Common myeloid progenitor, CD34-positive (primary cell): ENCODE measurements around the gene ATE1.

Experiments
- CTCF ChIA-PET: fragments of 350-600 bp; sonication (Branson Sonifier 250); formaldehyde crosslinking; loops from one replicate; lab custom pipeline; 2021; ENCODE audit warnings: antibody characterized with exemption; lab: Charles Lee
- POLR2A ChIA-PET: fragments of 350-600 bp; sonication (Branson Sonifier 250); formaldehyde crosslinking; loops from one replicate; lab custom pipeline; 2021; ENCODE audit warnings: antibody characterized with exemption; lab: Charles Lee
- DNase-seq, 3 donors: peaks; one replicate each; pipeline versions ENCODE4 v3.0.0 to v3.0.0-alpha.2; 2013
- H3K27ac ChIP-seq, 2 experiments: 1 replicate in 1 of 2; 2 replicates in 1 of 2; pipeline ENCODE4 v1.7.0; 2013; ENCODE audit warnings: inconsistent platforms in 2 of 2, low read length in 2 of 2, mild to moderate bottlenecking in 2 of 2, low read depth in 1 of 2, moderate library complexity in 1 of 2; ENCODE audit not compliant: severe bottlenecking in 2 of 2, insufficient read depth in 1 of 2, poor library complexity in 1 of 2
- H3K27me3 ChIP-seq, 5 experiments: replicated peaks in 2 of 5; 1 replicate in 3 of 5; 2 replicates in 2 of 5; pipeline versions ENCODE4 v1.6.1 to v1.7.0; 2013; ENCODE audit warnings: low read length in 4 of 5, mild to moderate bottlenecking in 2 of 5, moderate library complexity in 2 of 5, inconsistent platforms in 1 of 5; ENCODE audit not compliant: insufficient read depth in 5 of 5, control insufficient read depth in 4 of 5
- H3K36me3 ChIP-seq, 4 experiments: 1 replicate in 2 of 4; 2 replicates in 2 of 4; pipeline versions ENCODE4 v1.6.1 to v1.7.0; 2013; ENCODE audit warnings: low read length in 3 of 4, control low read depth in 1 of 4, mild to moderate bottlenecking in 1 of 4; ENCODE audit not compliant: control insufficient read depth in 4 of 4, insufficient read depth in 4 of 4
- H3K4me1 ChIP-seq, 4 experiments: 1 replicate in 3 of 4; 2 replicates in 1 of 4; pipeline versions ENCODE4 v1.6.1 to v1.7.1; 2013; ENCODE audit warnings: low read length in 3 of 4, mild to moderate bottlenecking in 3 of 4, control low read depth in 1 of 4, inconsistent platforms in 1 of 4, moderate library complexity in 1 of 4; ENCODE audit not compliant: control insufficient read depth in 4 of 4, insufficient read depth in 4 of 4; ENCODE audit errors: control extremely low read depth in 1 of 4
- H3K4me3 ChIP-seq, 7 experiments: 1 replicate in 4 of 7; 2 replicates in 3 of 7; pipeline versions ENCODE4 v1.5.1 to v1.7.0; 2013; ENCODE audit warnings: mild to moderate bottlenecking in 7 of 7, low read length in 6 of 7, moderate library complexity in 6 of 7, inconsistent platforms in 2 of 7, low read depth in 2 of 7, control low read depth in 1 of 7; ENCODE audit not compliant: insufficient read depth in 4 of 7, control insufficient read depth in 1 of 7; ENCODE audit errors: extremely low read depth in 1 of 7
- H3K9me3 ChIP-seq, 5 experiments: 1 replicate in 4 of 5; 2 replicates in 1 of 5; pipeline versions ENCODE4 v1.6.1 to v1.7.1; 2013; ENCODE audit warnings: low read length in 4 of 5, mild to moderate bottlenecking in 2 of 5, inconsistent platforms in 1 of 5, low read depth in 1 of 5, moderate library complexity in 1 of 5; ENCODE audit not compliant: control insufficient read depth in 4 of 5, insufficient read depth in 2 of 5; ENCODE audit errors: control extremely low read depth in 1 of 5
- WGBS: methylation state at CpG from one replicate; pipeline ENCODE4 v1.1.5; 2013; ENCODE audit not compliant: insufficient coverage; 5-methylcytosine and 5-hydroxymethylcytosine counted together

The ATE1 gene

GRCh38 chr10:121845044-121845784, 82.6 kb downstream of the ATE1 start:
- Histone ChIP-seq H3K27me3 (no peaks in the 10 kb centered on the region), H3K27ac (no peak overlapping the region), H3K9me3 (peaks cover 0 to 14% (median 4%) of the 10 kb centered on the region in 5 experiments), H3K36me3 (peaks cover 0 to 36% (median 9%) of the 10 kb centered on the region in 4 experiments), H3K4me3 (no peak overlapping the region), H3K4me1 (no peaks in the 10 kb centered on the region)
- WGBS, result 96% methylated on average over 3 of the region's 3 CpGs
- ChIA-PET POLR2A (no interaction called here), CTCF (no interaction called here)
- DNase-seq, result no peak

- H3K4me1 ChIP-seq, result no peaks in the 10 kb centered on the region
- H3K27me3 ChIP-seq, result no peaks in the 10 kb centered on the region
- no peak for DNase-seq
- ChIA-PET CTCF (no interaction called here), POLR2A (no interaction called here)
- no CpG with 5 or more reads among the region's 3 CpGs for WGBS
- H3K36me3 ChIP-seq, result peaks cover 0 to 36% (median 7%) of the 10 kb centered on the region in 4 experiments
- no peak overlapping the region for H3K27ac ChIP-seq
- no peak overlapping the region for H3K4me3 ChIP-seq
- peaks cover 0 to 14% (median 4%) of the 10 kb centered on the region in 5 experiments for H3K9me3 ChIP-seq
Observed at GRCh38 chr10:121844537-121844936, 83.3 kb downstream of the ATE1 start.

GRCh38 chr10:121843379-121843778, 84.5 kb downstream of the ATE1 start:
- WGBS, result no CpG with 5 or more reads among the region's 2 CpGs
- no peak overlapping the region for H3K4me3 ChIP-seq
- ChIA-PET POLR2A (no interaction called here), CTCF (no interaction called here)
- H3K27ac ChIP-seq, result no peak overlapping the region
- H3K27me3 ChIP-seq, result no peaks in the 10 kb centered on the region
- DNase-seq, result no peak
- H3K9me3 ChIP-seq, result peaks cover 0 to 14% (median 4%) of the 10 kb centered on the region in 5 experiments
- H3K36me3 ChIP-seq, result peaks cover 0 to 30% (median 3%) of the 10 kb centered on the region in 4 experiments
- no peaks in the 10 kb centered on the region for H3K4me1 ChIP-seq

GRCh38 chr10:121841862-121842261, 86.0 kb downstream of the ATE1 start:
- no peak for DNase-seq
- H3K4me1 ChIP-seq, result no peaks in the 10 kb centered on the region
- CTCF ChIA-PET, result no interaction called here
- H3K36me3 ChIP-seq, result peaks cover 0 to 22% (median 6%) of the 10 kb centered on the region in 4 experiments
- H3K9me3 ChIP-seq, result peaks cover 0 to 14% (median 4%) of the 10 kb centered on the region in 5 experiments
- H3K27me3 ChIP-seq, result no peaks in the 10 kb centered on the region
- no peak overlapping the region for H3K27ac ChIP-seq
- H3K4me3 ChIP-seq, result no peak overlapping the region
- POLR2A ChIA-PET, result no interaction called here

- H3K27ac ChIP-seq, result no peak overlapping the region
- H3K4me3 ChIP-seq, result no peak overlapping the region
- ChIA-PET POLR2A (no interaction called here), CTCF (no interaction called here)
- peaks cover 2 to 15% (median 14%) of the 10 kb centered on the region in 4 experiments for H3K36me3 ChIP-seq
- H3K27me3 ChIP-seq, result no peaks in the 10 kb centered on the region
- peaks cover 0 to 1% (median 0%) of the 10 kb centered on the region in 5 experiments for H3K9me3 ChIP-seq
- no peaks in the 10 kb centered on the region for H3K4me1 ChIP-seq
- DNase-seq, result peak; percentile 15 to 55 (median 52)
- WGBS, result 100% methylated on average over 1 of the region's 4 CpGs
Observed at GRCh38 chr10:121838931-121839330, 88.9 kb downstream of the ATE1 start.

- ChIA-PET POLR2A (no interaction called here), CTCF (no interaction called here)
- no peaks in the 10 kb centered on the region for H3K4me1 ChIP-seq
- no peak overlapping the region for H3K27ac ChIP-seq
- H3K27me3 ChIP-seq, result no peaks in the 10 kb centered on the region
- no peak for DNase-seq
- H3K9me3 ChIP-seq, result no peaks in the 10 kb centered on the region
- WGBS, result 93% methylated on average over 3 of the region's 4 CpGs
- H3K4me3 ChIP-seq, result no peak overlapping the region
- H3K36me3 ChIP-seq, result peaks cover 3 to 15% (median 13%) of the 10 kb centered on the region in 4 experiments
Observed at GRCh38 chr10:121838149-121838548, 89.7 kb downstream of the ATE1 start.

GRCh38 chr10:121836171-121836570, 91.7 kb downstream of the ATE1 start:
- H3K4me1 ChIP-seq, result no peaks in the 10 kb centered on the region
- no peaks in the 10 kb centered on the region for H3K27me3 ChIP-seq
- peaks cover 6 to 21% (median 14%) of the 10 kb centered on the region in 4 experiments for H3K36me3 ChIP-seq
- CTCF ChIA-PET, result interaction anchor here (1.3 kb wide), 1 partner anchor 13 kb away, joined by 4 read pairs; no protein-coding TSS in a partner anchor
- no peak overlapping the region for H3K27ac ChIP-seq
- 100% methylated on average over 5 of the region's 6 CpGs for WGBS
- H3K4me3 ChIP-seq, result no peak overlapping the region
- H3K9me3 ChIP-seq, result no peaks in the 10 kb centered on the region
- no peak for DNase-seq
- POLR2A ChIA-PET, result no interaction called here
